ENCODE data around the gene KAT2A. TPM values are rescaled to one million over a fixed set of nuclear protein-coding genes. Genes with fewer than 3 reads are reported as not detected.

Gene KAT2A
- polyA plus RNA-seq, 1 donor (not counting 4 experiments of a cell fraction or from before 2014, with no cell fraction given): 28.2 TPM

GRCh38 chr17:42167807-42168206, 46.6 kb upstream of the KAT2A start:
- H3K36me3 ChIP-seq (ENCODE audit: control insufficient read depth in 2 of 2, extremely low read depth in 1 of 2, insufficient read depth in 2 of 2, low read length in 2 of 2): no peaks in the 10 kb centered on the region
- H3K27ac ChIP-seq (ENCODE audit: control insufficient read depth, insufficient read depth, low read length): no peak overlapping the region
- DNase-seq (ENCODE audit: low read depth, low spot score) (no peak), FAIRE-seq (no peak)
- H3K4me1 ChIP-seq (ENCODE audit: control insufficient read depth, extremely low read depth, insufficient read depth, low read length): peaks cover 6% of the 10 kb centered on the region
- dilution Hi-C loops (cut with MboI; ENCODE audit: extremely low pct_ligation_motif_present, low sequenced_read_pairs): no loop called here
- H3K9ac ChIP-seq (ENCODE audit: control insufficient read depth, extremely low read depth, insufficient read depth, low read length): no peak overlapping the region
- H3K4me3 ChIP-seq (ENCODE audit: control insufficient read depth in 2 of 3, extremely low read depth in 1 of 3, insufficient read depth in 2 of 3, low read depth in 1 of 3, low read length in 3 of 3): no peak overlapping the region
- no peak overlapping the region for H3K4me2 ChIP-seq (ENCODE audit: control insufficient read depth, extremely low read depth, insufficient read depth, low read depth, low read length)
- H2AFZ ChIP-seq (ENCODE audit: control insufficient read depth, low read length): no peak overlapping the region
- TF ChIP-seq EZH2 (IDR thresholded peaks at IDR 0.05; ENCODE audit: low read length): no peak
- H3K9me3 ChIP-seq (ENCODE audit: control insufficient read depth, low read depth, low read length): no peaks in the 10 kb centered on the region
- H3K79me2 ChIP-seq (ENCODE audit: control insufficient read depth, insufficient read depth, low read length): no peaks in the 10 kb centered on the region
- peaks cover 10% of the 10 kb centered on the region for H3K27me3 ChIP-seq (ENCODE audit: control insufficient read depth, extremely low read depth, insufficient read depth, low read length)
- no peaks in the 10 kb centered on the region for H4K20me1 ChIP-seq (ENCODE audit: control insufficient read depth, extremely low read depth, insufficient read depth, low read length)
- no peaks in the 10 kb centered on the region for H3K9me1 ChIP-seq (ENCODE audit: control insufficient read depth, extremely low read depth, insufficient read depth, low read length)

GRCh38 chr17:42166196-42166763, 45.1 kb upstream of the KAT2A start:
- no peak for TF ChIP-seq EZH2 (IDR thresholded peaks at IDR 0.05; ENCODE audit: low read length)
- TF ChIP-seq, protein P1, sequence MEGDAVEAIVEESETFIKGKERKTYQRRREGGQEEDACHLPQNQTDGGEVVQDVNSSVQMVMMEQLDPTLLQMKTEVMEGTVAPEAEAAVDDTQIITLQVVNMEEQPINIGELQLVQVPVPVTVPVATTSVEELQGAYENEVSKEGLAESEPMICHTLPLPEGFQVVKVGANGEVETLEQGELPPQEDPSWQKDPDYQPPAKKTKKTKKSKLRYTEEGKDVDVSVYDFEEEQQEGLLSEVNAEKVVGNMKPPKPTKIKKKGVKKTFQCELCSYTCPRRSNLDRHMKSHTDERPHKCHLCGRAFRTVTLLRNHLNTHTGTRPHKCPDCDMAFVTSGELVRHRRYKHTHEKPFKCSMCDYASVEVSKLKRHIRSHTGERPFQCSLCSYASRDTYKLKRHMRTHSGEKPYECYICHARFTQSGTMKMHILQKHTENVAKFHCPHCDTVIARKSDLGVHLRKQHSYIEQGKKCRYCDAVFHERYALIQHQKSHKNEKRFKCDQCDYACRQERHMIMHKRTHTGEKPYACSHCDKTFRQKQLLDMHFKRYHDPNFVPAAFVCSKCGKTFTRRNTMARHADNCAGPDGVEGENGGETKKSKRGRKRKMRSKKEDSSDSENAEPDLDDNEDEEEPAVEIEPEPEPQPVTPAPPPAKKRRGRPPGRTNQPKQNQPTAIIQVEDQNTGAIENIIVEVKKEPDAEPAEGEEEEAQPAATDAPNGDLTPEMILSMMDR (optimal IDR thresholded peaks at IDR 0.05 in 1 of 3, IDR thresholded peaks at IDR 0.05 in 1 of 3, conservative IDR thresholded peaks at IDR 0.05 in 1 of 3; ENCODE audit: extremely low read depth in 1 of 3, insufficient read depth in 2 of 3, low read length in 3 of 3): no peak
- no peak overlapping the region for H3K27ac ChIP-seq (ENCODE audit: control insufficient read depth, insufficient read depth, low read length)
- DNase-seq (ENCODE audit: low read depth, low spot score): no peak

DNA sequence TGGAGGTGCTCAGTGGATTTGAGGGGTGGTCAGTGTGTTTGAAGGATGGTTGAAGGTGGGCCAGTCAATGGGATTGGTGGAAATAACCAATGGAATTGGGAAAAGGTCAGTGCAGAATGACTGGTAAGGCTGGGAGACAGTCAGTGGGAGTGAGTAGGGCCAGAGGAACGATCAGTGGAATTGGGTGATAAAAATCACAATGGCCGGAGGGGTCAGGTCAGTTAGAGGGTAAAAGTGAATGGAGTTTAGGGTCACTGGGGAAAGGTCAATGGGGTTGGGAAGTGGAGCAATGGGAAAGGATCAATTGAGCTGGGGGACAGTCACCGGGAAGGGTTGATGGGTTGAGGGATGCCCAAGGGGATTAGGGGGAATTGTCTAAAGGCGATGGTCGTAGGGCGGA, 44.6 kb upstream of the KAT2A start:
- Histone ChIP-seq H3K4me2 (ENCODE audit: control insufficient read depth, extremely low read depth, insufficient read depth, low read depth, low read length) (no peak overlapping the region), H3K27ac (ENCODE audit: control insufficient read depth, insufficient read depth, low read length) (no peak overlapping the region), H3K36me3 (ENCODE audit: control insufficient read depth in 2 of 2, extremely low read depth in 1 of 2, insufficient read depth in 2 of 2, low read length in 2 of 2) (no peaks in the 10 kb centered on the region), H3K9me1 (ENCODE audit: control insufficient read depth, extremely low read depth, insufficient read depth, low read length) (no peaks in the 10 kb centered on the region), H3K9me3 (ENCODE audit: control insufficient read depth, low read depth, low read length) (no peaks in the 10 kb centered on the region), H3K9ac (ENCODE audit: control insufficient read depth, extremely low read depth, insufficient read depth, low read length) (no peak overlapping the region), H4K20me1 (ENCODE audit: control insufficient read depth, extremely low read depth, insufficient read depth, low read length) (no peaks in the 10 kb centered on the region), H3K4me1 (ENCODE audit: control insufficient read depth, extremely low read depth, insufficient read depth, low read length) (peaks cover 3% of the 10 kb centered on the region), H3K79me2 (ENCODE audit: control insufficient read depth, insufficient read depth, low read length) (no peaks in the 10 kb centered on the region), H3K27me3 (ENCODE audit: control insufficient read depth, extremely low read depth, insufficient read depth, low read length) (no peaks in the 10 kb centered on the region), H2AFZ (ENCODE audit: control insufficient read depth, low read length) (no peak overlapping the region), H3K4me3 (ENCODE audit: control insufficient read depth in 2 of 3, extremely low read depth in 1 of 3, insufficient read depth in 2 of 3, low read depth in 1 of 3, low read length in 3 of 3) (no peak overlapping the region)
- FAIRE-seq (no peak), DNase-seq (ENCODE audit: low read depth, low spot score) (no peak)
- dilution Hi-C loops (cut with MboI; ENCODE audit: extremely low pct_ligation_motif_present, low sequenced_read_pairs): no loop called here
- TF ChIP-seq, protein P1 (optimal IDR thresholded peaks at IDR 0.05 in 1 of 3, IDR thresholded peaks at IDR 0.05 in 1 of 3, conservative IDR thresholded peaks at IDR 0.05 in 1 of 3; ENCODE audit: extremely low read depth in 1 of 3, insufficient read depth in 2 of 3, low read length in 3 of 3): no peak

More at GRCh38 chr17:42166196-42166763, 45.1 kb upstream of the KAT2A start:
- H3K4me2 ChIP-seq (ENCODE audit: control insufficient read depth, extremely low read depth, insufficient read depth, low read depth, low read length): no peak overlapping the region
- FAIRE-seq: no peak
- no peaks in the 10 kb centered on the region for H3K79me2 ChIP-seq (ENCODE audit: control insufficient read depth, insufficient read depth, low read length)
- dilution Hi-C loops (cut with MboI; ENCODE audit: extremely low pct_ligation_motif_present, low sequenced_read_pairs): no loop called here
- no peak overlapping the region for H3K4me3 ChIP-seq (ENCODE audit: control insufficient read depth in 2 of 3, extremely low read depth in 1 of 3, insufficient read depth in 2 of 3, low read depth in 1 of 3, low read length in 3 of 3)
- peaks cover 3% of the 10 kb centered on the region for H3K4me1 ChIP-seq (ENCODE audit: control insufficient read depth, extremely low read depth, insufficient read depth, low read length)
- H4K20me1 ChIP-seq (ENCODE audit: control insufficient read depth, extremely low read depth, insufficient read depth, low read length): no peaks in the 10 kb centered on the region
- no peak overlapping the region for H2AFZ ChIP-seq (ENCODE audit: control insufficient read depth, low read length)
- no peaks in the 10 kb centered on the region for H3K36me3 ChIP-seq (ENCODE audit: control insufficient read depth in 2 of 2, extremely low read depth in 1 of 2, insufficient read depth in 2 of 2, low read length in 2 of 2)
- H3K9ac ChIP-seq (ENCODE audit: control insufficient read depth, extremely low read depth, insufficient read depth, low read length): no peak overlapping the region
- H3K9me1 ChIP-seq (ENCODE audit: control insufficient read depth, extremely low read depth, insufficient read depth, low read length): no peaks in the 10 kb centered on the region
- peaks cover 3% of the 10 kb centered on the region for H3K27me3 ChIP-seq (ENCODE audit: control insufficient read depth, extremely low read depth, insufficient read depth, low read length)
- H3K9me3 ChIP-seq (ENCODE audit: control insufficient read depth, low read depth, low read length): no peaks in the 10 kb centered on the region

Measured in keratinocyte (primary cell).